Activated gamma-delta T cell treated with Interleukin-2 at 50 U/mL for 16 hours (primary cell): Measurements from ENCODE around the gene UBN1.

ENCODE experiments used
- DNase-seq: peaks from one replicate; pipeline ENCODE4 v3.0.0-alpha.2; 2020

UBN1 gene

DNA sequence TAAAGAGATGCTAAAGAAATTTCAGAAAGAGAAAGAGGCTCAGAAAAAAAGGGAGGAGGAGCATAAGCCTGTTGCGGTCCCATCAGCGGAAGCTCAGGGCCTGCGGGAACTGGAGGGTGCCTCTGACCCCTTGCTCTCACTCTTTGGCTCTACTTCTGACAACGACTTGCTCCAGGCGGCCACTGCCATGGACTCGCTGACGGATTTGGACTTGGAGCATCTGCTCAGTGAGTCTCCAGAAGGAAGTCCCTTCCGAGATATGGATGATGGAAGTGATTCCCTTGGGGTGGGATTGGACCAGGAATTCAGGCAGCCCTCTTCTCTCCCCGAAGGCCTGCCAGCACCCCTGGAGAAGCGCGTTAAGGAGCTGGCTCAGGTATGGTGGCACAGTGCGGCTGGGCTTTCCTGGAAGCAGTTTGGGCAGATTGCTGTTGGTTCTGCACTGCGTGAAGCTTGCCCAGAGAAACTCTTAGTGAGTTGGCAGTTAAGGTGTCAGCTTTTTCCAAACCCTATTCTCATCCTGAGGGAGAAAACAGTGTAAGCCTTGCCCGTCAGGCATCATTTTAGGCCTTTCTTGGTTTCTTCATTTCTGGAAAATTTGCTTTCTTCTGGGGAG is 13.6 kb downstream of the UBN1 start:
- DNase-seq = no peak

DNA sequence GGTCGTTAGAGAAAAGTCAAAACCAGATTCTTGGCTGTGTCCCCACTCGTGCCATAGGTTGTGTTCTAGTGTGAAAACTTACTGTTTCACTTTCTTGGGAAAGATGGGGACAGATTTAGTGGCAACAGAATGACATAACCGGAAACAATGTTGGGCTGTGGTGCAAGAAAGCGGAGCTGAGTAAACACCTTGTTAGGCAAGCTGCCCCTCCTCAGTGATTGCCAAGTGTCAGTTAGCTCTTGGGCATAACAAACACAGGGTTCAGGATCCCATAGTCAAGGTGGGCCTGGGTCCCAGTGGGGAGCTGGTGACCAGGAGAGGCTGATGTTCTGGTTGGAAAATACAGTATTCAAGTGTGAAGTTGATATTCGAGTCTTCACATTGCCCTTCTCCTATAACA is 15.4 kb downstream of the UBN1 start:
- no peak for DNase-seq

DNA sequence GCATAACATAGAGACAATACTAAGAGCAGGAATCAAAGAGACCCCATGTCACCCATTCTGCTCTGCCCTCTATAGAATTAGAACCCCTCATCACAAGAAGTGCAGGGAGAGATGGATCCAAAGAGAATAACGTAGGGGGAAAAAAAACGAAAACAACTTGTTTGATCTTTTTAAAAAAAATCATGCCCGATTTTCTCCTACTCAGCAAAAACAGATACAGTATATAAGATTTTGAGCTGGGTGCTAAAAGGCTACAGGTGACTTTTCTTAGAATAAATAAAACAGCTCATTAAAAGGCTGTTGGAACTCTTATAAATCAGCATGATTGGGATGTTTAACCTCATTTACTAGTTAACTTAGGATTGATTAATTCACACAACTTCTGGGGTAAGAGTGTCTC is 17.4 kb downstream of the UBN1 start:
- no peak for DNase-seq

GRCh38 chr16:4865231-4865860 is 18.1 kb downstream of the UBN1 start:
- DNase-seq = no peak

- DNase-seq = no peak
These were observed 19.3 kb downstream of the UBN1 start for GRCh38 chr16:4866586-4866985.

DNA sequence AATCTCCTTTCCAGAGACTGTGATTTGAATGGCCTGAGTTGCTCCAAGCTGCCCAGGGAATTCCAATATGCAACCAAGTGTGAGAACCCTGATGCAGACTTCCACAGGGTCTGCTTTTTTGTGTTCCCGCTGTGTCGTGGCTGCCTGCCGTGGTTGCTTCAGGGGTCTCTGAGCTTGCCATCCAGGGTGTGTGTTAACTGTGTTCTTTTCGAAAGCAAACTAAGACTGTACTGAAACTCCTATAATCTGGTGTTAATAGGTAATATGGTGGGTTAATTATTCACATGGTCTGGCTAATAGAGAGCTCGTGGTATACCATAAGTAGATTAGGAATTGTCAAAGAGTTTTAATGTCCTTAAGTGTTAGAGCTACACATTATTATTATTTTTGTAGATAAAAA is 20.7 kb downstream of the UBN1 start:
- no peak for DNase-seq

- DNase-seq = no peak
These were observed 21.3 kb downstream of the UBN1 start for GRCh38 chr16:4868535-4868934.

GRCh38 chr16:4869147-4869805 is 22.0 kb downstream of the UBN1 start:
- no peak for DNase-seq

GRCh38 chr16:4870138-4870671 is 22.9 kb downstream of the UBN1 start:
- no peak for DNase-seq

DNA sequence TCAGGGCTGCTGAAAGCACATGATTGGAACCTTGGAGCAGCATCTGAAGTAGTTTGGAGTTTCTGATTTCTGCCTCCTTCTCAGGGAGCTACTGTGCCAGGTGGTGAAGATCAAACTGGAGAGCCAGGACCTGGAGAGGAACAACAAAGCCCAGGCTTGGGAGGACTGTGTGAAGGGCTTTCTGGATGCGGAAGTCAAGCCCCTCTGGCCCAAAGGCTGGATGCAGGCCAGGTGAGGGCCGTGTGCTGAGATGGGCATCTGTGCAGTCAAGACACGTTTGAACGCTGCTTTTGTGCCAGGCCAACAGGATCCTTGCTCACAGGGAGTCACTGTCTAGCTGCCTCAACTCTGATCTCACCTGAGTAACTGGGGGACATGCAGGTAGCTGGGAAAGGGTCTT is 23.8 kb downstream of the UBN1 start:
- DNase-seq = no peak

DNA sequence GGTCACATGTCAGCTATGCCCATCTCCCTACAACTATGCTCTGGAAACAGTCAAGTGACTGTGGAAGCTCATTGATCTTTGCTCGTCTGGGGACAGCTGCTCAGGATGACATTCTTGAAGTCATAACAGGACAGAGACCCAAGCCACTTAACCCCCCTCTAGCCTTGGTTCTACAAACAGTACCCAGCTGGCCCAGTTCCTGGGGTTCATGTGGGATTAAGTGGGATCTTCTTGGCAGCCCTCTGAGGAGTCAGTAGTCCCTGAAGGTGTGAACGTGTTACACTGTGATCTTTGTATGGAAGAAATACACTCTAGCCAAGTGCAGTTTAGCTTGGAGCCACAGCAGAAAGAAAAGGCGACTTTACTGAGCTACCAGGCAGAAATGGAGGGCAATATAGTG is 25.8 kb downstream of the UBN1 start:
- no peak for DNase-seq

DNA sequence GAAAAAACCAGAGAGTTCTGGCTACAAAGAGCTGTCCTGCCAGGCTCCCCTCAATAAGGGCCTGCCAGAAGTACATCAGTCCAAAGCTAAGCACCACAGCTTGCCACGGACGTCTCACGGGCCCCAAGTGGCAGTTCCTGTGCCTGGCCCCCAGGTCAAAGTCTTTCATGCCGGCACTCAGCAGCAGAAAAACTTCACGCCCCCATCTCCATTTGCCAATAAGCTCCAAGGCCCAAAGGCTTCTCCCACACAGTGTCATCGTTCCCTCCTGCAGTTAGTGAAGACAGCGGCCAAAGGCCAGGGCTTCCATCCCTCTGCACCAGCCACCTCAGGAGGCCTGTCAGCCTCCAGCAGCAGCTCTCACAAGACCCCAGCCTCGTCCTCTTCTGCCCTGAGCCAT is 27.4 kb downstream of the UBN1 start:
- DNase-seq = no peak

DNA sequence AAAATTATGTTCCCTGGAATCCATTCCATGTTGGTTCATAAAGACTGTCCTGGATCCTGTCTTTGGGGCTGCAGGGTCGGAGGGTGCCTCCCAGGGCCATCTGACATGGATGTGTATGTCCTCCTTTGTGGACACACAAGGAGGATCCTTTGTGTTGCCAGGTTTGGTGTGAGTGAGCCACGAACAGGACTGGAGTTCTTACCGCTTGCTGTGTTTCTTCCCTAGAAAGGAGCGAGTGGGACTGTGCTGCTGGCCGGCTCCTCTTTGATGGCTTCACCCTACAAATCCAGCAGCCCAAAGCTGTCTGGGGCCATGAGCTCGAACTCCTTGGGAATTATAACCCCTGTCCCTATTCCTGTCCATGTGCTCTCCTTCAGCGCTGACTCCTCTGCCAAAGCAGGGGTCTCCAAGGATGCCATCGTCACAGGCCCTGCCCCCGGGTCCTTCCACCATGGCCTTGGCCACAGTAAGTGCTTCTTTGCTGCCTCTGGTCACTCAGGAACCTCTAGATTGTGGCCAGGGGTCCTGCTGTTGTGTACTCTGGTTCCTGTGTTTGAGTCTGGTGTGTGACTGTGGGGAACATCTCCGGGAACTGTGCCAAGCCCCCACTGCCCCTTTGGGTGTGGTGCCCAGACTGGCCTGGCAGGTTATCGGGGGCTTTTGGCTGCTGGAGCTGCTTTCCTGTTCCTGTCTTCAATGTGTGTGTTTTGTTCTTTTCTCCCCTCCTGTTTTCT is 29.5 kb downstream of the UBN1 start:
- DNase-seq = no peak

GRCh38 chr16:4877380-4877685 is 30.1 kb downstream of the UBN1 start:
- no peak for DNase-seq

- no peak for DNase-seq
These were observed 31.8 kb downstream of the UBN1 start for GRCh38 chr16:4879049-4879448.

- DNase-seq = no peak
These were observed 32.8 kb downstream of the UBN1 start for GRCh38 chr16:4880006-4880580.

DNA sequence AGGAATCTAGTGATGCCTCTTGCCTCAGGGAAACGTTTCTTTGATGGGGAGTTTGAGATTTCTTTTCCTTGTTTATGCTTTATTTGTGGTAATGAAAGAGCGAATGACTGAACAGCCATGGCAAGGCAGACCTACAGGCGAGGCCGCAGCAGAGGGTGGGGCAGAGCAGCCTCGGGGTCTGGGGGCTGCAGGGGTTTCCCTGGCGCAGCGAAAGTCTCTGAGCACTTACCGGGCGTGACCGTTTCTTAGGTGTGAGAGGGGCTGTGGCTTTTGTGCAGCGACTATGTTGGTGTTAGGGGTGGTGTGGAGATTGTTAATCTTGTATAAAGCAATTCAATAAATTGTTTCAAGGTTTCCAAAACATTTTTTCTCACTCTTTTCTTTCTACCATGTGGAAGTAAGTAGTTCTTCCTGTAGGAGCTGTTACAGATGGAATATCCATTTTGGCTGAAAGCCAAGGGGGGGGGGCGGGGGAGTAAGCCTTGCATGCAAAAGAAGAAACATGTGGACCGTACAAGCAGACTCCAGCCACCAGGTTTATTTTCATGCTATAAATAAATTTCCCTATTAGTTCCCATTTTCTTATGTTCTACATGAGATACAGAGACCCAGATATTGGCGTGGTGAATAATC is 34.8 kb downstream of the UBN1 start:
- DNase-seq = no peak

- no peak for DNase-seq
These were observed 35.5 kb downstream of the UBN1 start for GRCh38 chr16:4882633-4883285.

DNA sequence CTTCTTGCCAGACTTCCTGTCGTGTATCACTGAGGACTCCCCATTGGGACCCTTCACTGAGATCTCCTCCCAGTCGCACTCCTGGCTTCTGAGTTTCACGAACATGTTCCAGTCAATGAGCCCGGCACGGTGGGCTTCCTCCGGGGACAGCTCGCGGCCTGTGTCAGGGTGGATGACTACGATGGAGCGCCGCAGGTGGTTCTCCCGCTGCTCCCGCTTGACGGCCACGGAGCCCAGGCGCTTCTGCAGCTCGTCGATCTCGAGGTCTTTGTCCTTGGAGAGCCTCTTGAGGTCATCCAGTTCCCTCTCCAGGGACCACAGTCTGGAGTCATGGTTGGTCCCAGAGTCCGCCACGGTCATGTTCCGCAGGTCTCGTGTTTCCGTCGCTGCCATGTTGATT is 36.2 kb downstream of the UBN1 start:
- no peak for DNase-seq

DNA sequence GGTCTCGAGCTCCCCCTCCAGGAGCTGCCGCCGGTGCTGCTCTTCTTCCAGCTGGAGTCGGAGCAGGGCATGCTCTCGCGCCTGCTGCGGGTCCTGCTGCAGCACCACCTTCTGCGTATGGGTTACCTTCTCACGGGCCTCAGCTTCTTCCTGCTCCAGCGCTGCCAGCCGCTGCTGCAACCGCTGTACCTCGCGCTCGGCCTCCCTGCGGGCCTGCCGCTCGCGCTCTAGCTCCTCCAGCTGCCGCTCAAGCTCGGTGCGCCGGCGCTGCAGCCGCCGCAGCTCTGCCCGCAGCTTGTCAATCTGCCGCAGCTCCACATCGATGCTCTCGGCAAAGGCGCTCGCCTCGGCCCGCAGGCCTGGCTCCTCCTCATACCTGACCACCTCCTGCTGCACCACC is 36.9 kb downstream of the UBN1 start:
- no peak for DNase-seq

- DNase-seq = no peak
These were observed 37.9 kb downstream of the UBN1 start for GRCh38 chr16:4884972-4885874.
